ENCODE data around the gene RSRC1.
A peak's percentile ranks its signal among the peaks of the same experiment; 100 is the strongest.

RSRC1 gene

GRCh38 chr3:158165141-158165655, 55.3 kb downstream of the RSRC1 start:
- no peak overlapping the region for H3K4ac ChIP-seq (ENCODE audit: low read depth, low read length)
- no peak overlapping the region for H4K8ac ChIP-seq (ENCODE audit: low read depth, low read length)
- no peak overlapping the region for H4K12ac ChIP-seq (ENCODE audit: low read depth, low read length)
- no peak overlapping the region for H3K27ac ChIP-seq (ENCODE audit: low read depth, low read length)
- H3K36me3 ChIP-seq (ENCODE audit: control insufficient read depth in 1 of 2, insufficient read depth in 2 of 2, low read length in 2 of 2), result no peaks in the 10 kb centered on the region
- H4K91ac ChIP-seq (ENCODE audit: low read depth, low read length), result no peak overlapping the region
- DNase-seq, result no peak
- no peaks in the 10 kb centered on the region for H3K79me1 ChIP-seq (ENCODE audit: low read length)
- H2BK12ac ChIP-seq (ENCODE audit: low read length), result no peak overlapping the region
- H3K18ac ChIP-seq (ENCODE audit: low read length), result no peak overlapping the region
- H2BK120ac ChIP-seq (ENCODE audit: insufficient read depth, low read length, poor library complexity), result no peak overlapping the region
- no peak overlapping the region for H3K23ac ChIP-seq (ENCODE audit: low read length)
- H3K4me1 ChIP-seq (ENCODE audit: control insufficient read depth in 1 of 2, insufficient read depth in 2 of 2, low read length in 2 of 2), result no peaks in the 10 kb centered on the region
- H3K9me3 ChIP-seq (ENCODE audit: insufficient read depth, low read depth, low read length), result no peaks in the 10 kb centered on the region
- whole genome bisulfite sequencing (ENCODE audit: extremely low coverage, insufficient coverage, insufficient read length), result no CpG with 5 or more reads among the region's 5 CpGs
- no peak overlapping the region for H3K14ac ChIP-seq (ENCODE audit: low read length)
- H3K4me3 ChIP-seq (ENCODE audit: low read depth, low read length), result no peak overlapping the region
- no peaks in the 10 kb centered on the region for H3K79me2 ChIP-seq (ENCODE audit: control insufficient read depth, insufficient read depth, low read length, poor library complexity)
- H3K27me3 ChIP-seq (ENCODE audit: insufficient read depth, low read length), result no peaks in the 10 kb centered on the region
- no peak overlapping the region for H2AFZ ChIP-seq (ENCODE audit: insufficient read depth, low read length, poor library complexity)
- H3K4me2 ChIP-seq (ENCODE audit: low read length), result no peak overlapping the region
- H2AK5ac ChIP-seq (ENCODE audit: low read length), result no peak overlapping the region
- no peak overlapping the region for H3K9ac ChIP-seq (ENCODE audit: low read length)
- H2BK5ac ChIP-seq (ENCODE audit: low read depth, low read length, poor library complexity), result no peak overlapping the region

- Histone ChIP-seq H4K8ac (ENCODE audit: low read depth, low read length) (no peak overlapping the region), H3K9me3 (ENCODE audit: insufficient read depth, low read depth, low read length) (no peaks in the 10 kb centered on the region), H2AFZ (ENCODE audit: insufficient read depth, low read length, poor library complexity) (no peak overlapping the region), H2BK5ac (ENCODE audit: low read depth, low read length, poor library complexity) (no peak overlapping the region), H3K4me1 (ENCODE audit: control insufficient read depth in 1 of 2, insufficient read depth in 2 of 2, low read length in 2 of 2) (no peaks in the 10 kb centered on the region), H3K79me2 (ENCODE audit: control insufficient read depth, insufficient read depth, low read length, poor library complexity) (no peaks in the 10 kb centered on the region), H4K12ac (ENCODE audit: low read depth, low read length) (no peak overlapping the region), H3K14ac (ENCODE audit: low read length) (no peak overlapping the region), H3K4me2 (ENCODE audit: low read length) (no peak overlapping the region), H3K4ac (ENCODE audit: low read depth, low read length) (no peak overlapping the region), H3K4me3 (ENCODE audit: low read depth, low read length) (no peak overlapping the region), H3K9ac (ENCODE audit: low read length) (no peak overlapping the region), H3K18ac (ENCODE audit: low read length) (no peak overlapping the region), H2AK5ac (ENCODE audit: low read length) (no peak overlapping the region), H3K23ac (ENCODE audit: low read length) (no peak overlapping the region), H2BK12ac (ENCODE audit: low read length) (no peak overlapping the region), H3K27me3 (ENCODE audit: insufficient read depth, low read length) (no peaks in the 10 kb centered on the region), H3K27ac (ENCODE audit: low read depth, low read length) (no peak overlapping the region), H2BK120ac (ENCODE audit: insufficient read depth, low read length, poor library complexity) (no peak overlapping the region), H4K91ac (ENCODE audit: low read depth, low read length) (no peak overlapping the region), H3K79me1 (ENCODE audit: low read length) (no peaks in the 10 kb centered on the region), H3K36me3 (ENCODE audit: control insufficient read depth in 1 of 2, insufficient read depth in 2 of 2, low read length in 2 of 2) (no peaks in the 10 kb centered on the region)
- no peak for DNase-seq
These were observed 55.8 kb downstream of the RSRC1 start for GRCh38 chr3:158165730-158166129.

DNA sequence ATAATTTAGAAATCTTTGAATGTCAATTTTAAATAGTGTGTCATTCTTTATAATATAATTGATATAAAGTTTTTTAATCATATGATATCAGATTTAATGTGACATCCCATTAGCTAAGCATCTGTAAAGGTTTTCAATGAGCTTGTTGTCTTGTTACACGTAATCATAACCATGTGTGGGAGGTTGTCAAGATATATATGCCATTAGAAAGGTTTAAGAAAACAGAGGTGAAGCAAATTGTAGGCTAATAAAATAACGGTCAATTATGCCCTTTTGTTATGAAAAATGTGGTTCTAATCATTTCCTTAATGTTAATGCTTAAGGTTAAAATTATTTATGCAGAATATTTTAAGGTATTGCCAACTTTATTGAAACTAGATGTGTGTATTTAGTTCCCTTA, 56.3 kb downstream of the RSRC1 start:
- Histone ChIP-seq H3K23ac (ENCODE audit: low read length) (no peak overlapping the region), H4K8ac (ENCODE audit: low read depth, low read length) (no peak overlapping the region), H2BK5ac (ENCODE audit: low read depth, low read length, poor library complexity) (no peak overlapping the region), H2AK5ac (ENCODE audit: low read length) (no peak overlapping the region), H2BK12ac (ENCODE audit: low read length) (no peak overlapping the region), H4K12ac (ENCODE audit: low read depth, low read length) (no peak overlapping the region), H3K18ac (ENCODE audit: low read length) (no peak overlapping the region), H2BK120ac (ENCODE audit: insufficient read depth, low read length, poor library complexity) (no peak overlapping the region), H3K36me3 (ENCODE audit: control insufficient read depth in 1 of 2, insufficient read depth in 2 of 2, low read length in 2 of 2) (no peaks in the 10 kb centered on the region), H3K14ac (ENCODE audit: low read length) (no peak overlapping the region), H3K9me3 (ENCODE audit: insufficient read depth, low read depth, low read length) (no peaks in the 10 kb centered on the region), H3K9ac (ENCODE audit: low read length) (no peak overlapping the region), H3K4me1 (ENCODE audit: control insufficient read depth in 1 of 2, insufficient read depth in 2 of 2, low read length in 2 of 2) (no peaks in the 10 kb centered on the region), H3K4me3 (ENCODE audit: low read depth, low read length) (no peak overlapping the region), H3K27ac (ENCODE audit: low read depth, low read length) (no peak overlapping the region), H3K4me2 (ENCODE audit: low read length) (no peak overlapping the region), H4K91ac (ENCODE audit: low read depth, low read length) (no peak overlapping the region), H3K79me2 (ENCODE audit: control insufficient read depth, insufficient read depth, low read length, poor library complexity) (no peaks in the 10 kb centered on the region), H3K79me1 (ENCODE audit: low read length) (no peaks in the 10 kb centered on the region), H3K4ac (ENCODE audit: low read depth, low read length) (no peak overlapping the region), H3K27me3 (ENCODE audit: insufficient read depth, low read length) (no peaks in the 10 kb centered on the region), H2AFZ (ENCODE audit: insufficient read depth, low read length, poor library complexity) (no peak overlapping the region)
- no CpG with 5 or more reads among the region's 2 CpGs for WGBS (ENCODE audit: extremely low coverage, insufficient coverage, insufficient read length)
- DNase-seq, result no peak

GRCh38 chr3:158167737-158168557, 58.1 kb downstream of the RSRC1 start:
- Histone ChIP-seq H2BK12ac (ENCODE audit: low read length) (no peak overlapping the region), H3K27ac (ENCODE audit: low read depth, low read length) (no peak overlapping the region), H3K9me3 (ENCODE audit: insufficient read depth, low read depth, low read length) (no peaks in the 10 kb centered on the region), H4K91ac (ENCODE audit: low read depth, low read length) (no peak overlapping the region), H2AK5ac (ENCODE audit: low read length) (no peak overlapping the region), H3K79me1 (ENCODE audit: low read length) (no peaks in the 10 kb centered on the region), H3K18ac (ENCODE audit: low read length) (no peak overlapping the region), H2BK120ac (ENCODE audit: insufficient read depth, low read length, poor library complexity) (no peak overlapping the region), H3K14ac (ENCODE audit: low read length) (no peak overlapping the region), H2BK5ac (ENCODE audit: low read depth, low read length, poor library complexity) (no peak overlapping the region), H3K4ac (ENCODE audit: low read depth, low read length) (no peak overlapping the region), H3K4me3 (ENCODE audit: low read depth, low read length) (no peak overlapping the region), H3K79me2 (ENCODE audit: control insufficient read depth, insufficient read depth, low read length, poor library complexity) (no peaks in the 10 kb centered on the region), H3K23ac (ENCODE audit: low read length) (no peak overlapping the region), H4K12ac (ENCODE audit: low read depth, low read length) (no peak overlapping the region), H2AFZ (ENCODE audit: insufficient read depth, low read length, poor library complexity) (no peak overlapping the region), H4K8ac (ENCODE audit: low read depth, low read length) (no peak overlapping the region), H3K36me3 (ENCODE audit: control insufficient read depth in 1 of 2, insufficient read depth in 2 of 2, low read length in 2 of 2) (no peaks in the 10 kb centered on the region), H3K27me3 (ENCODE audit: insufficient read depth, low read length) (no peaks in the 10 kb centered on the region), H3K4me2 (ENCODE audit: low read length) (no peak overlapping the region), H3K4me1 (ENCODE audit: control insufficient read depth in 1 of 2, insufficient read depth in 2 of 2, low read length in 2 of 2) (no peaks in the 10 kb centered on the region), H3K9ac (ENCODE audit: low read length) (no peak overlapping the region)
- DNase-seq, result peak in 1 of 2 donors; percentile 37
- WGBS (ENCODE audit: extremely low coverage, insufficient coverage, insufficient read length), result no CpG with 5 or more reads among the region's 6 CpGs

Measured in trophoblast cell (in vitro differentiated cells and primary cell).